Pancreas (tissue), 10 donors: ENCODE measurements around the gene IGFBP5. TPM values are rescaled to one million over a fixed set of nuclear protein-coding genes. Genes with fewer than 3 reads are reported as not detected.

ENCODE experiments used
- ATAC-seq, 4 donors: fragments of 200-7000 bp; cut with Tn5 transposase; one replicate each; pipeline versions ENCODE4 v1.8.0 to v1.9.1; 2020; ENCODE audit warnings: mild to moderate bottlenecking in 4 of 4, moderate library complexity in 4 of 4
- DNase-seq, 6 donors: peaks; one replicate each; pipeline ENCODE4 v3.0.0-alpha.2; 2020
- FAIRE-seq: peaks from 2 replicates; lab custom pipeline; 2012; peaks lifted over from hg19 to GRCh38; lab: Jason Lieb, UNC
- H3K27ac ChIP-seq, 4 donors: fragments of 200-600 bp; sonication (generic); 1 replicate in 3 of 4; 2 replicates in 1 of 4; pipeline versions ENCODE4 v1.5.0 to v1.8.0; 2020
- H3K27me3 ChIP-seq, 4 donors: fragments of 200-600 bp; one replicate each; pipeline ENCODE4 v1.8.0; 2021
- H3K36me3 ChIP-seq, 3 donors: fragments of 200-600 bp; sonication (generic) in 1 of 3; one replicate each; pipeline versions ENCODE4 v1.5.0 to v1.8.0; 2020 to 2021
- H3K4me1 ChIP-seq, 3 donors: fragments of 200-600 bp; one replicate each; pipeline ENCODE4 v1.8.0; 2021
- H3K4me3 ChIP-seq, 4 donors: fragments of 200-600 bp; sonication (generic) in 2 of 4; one replicate each; pipeline versions ENCODE4 v1.5.0 to v1.8.0; 2020 to 2021
- H3K9me3 ChIP-seq, 4 donors: fragments of 200-600 bp; one replicate each; pipeline ENCODE4 v1.8.0; 2021
- WGBS, 2 donors: extraction: QIAGEN DNeasy Blood & Tissue Kit; methylation state at CpG; one replicate each; pipeline ENCODE4 v1.1.7; 2013; 5-methylcytosine and 5-hydroxymethylcytosine counted together
- intact Hi-C, 3 donors: fragments of 100-400 bp; cut with DNase I; formaldehyde crosslinking; loops; one replicate each; pipeline versions ENCODE4 v1.11.1 to v1.14.2; 2022
- polyA plus RNA-seq, 2 donors: library from polyadenylated mRNA; stranded (reverse); fragments of 200-250 nt; gene quantifications; one replicate each; pipeline ENCODE4 v1.2.3, GENCODE V29; 2013
- total RNA-seq, 6 donors: library from RNA; stranded (reverse); fragmentation: NEBNext Ultra II Directional in 4 of 6; extraction: Animal tissue kit (Norgen Biotek cat#: 25700) in 4 of 6; gene quantifications; one replicate each; pipeline versions ENCODE4 v1.2.1 to v1.2.4, GENCODE V29; 2021 to 2023
- TF ChIP-seq, protein P1 (sequence below), 4 donors: fragments of 200-600 bp; sonication (generic) in 3 of 4; IDR thresholded peaks; one replicate each; pipeline versions ENCODE4 v1.5.0 to v1.8.0; 2021; ENCODE audit warnings: antibody characterized with exemption in 4 of 4
- donor health status: healthy with polysubstance abuse.
- donor health status: DM: no; HTN: no; CAD: no; lungs with moderate emphysema.
- donor health status: DM: no; HTN: no; CAD: no.
- donor health status: control.
- donor health status: control.
- donor health status: Bipolar disorder and iron deficiency.
- donor health status: DM: yes; HTN: yes; CAD: no.
- donor health status: DM: no; HTN: no; CAD: no.
- donor health status: DM: no; HTN: no; CAD: no.
- donor health status: DM: yes; HTN: yes; CAD: no.

IGFBP5 gene
- total and polyA plus RNA-seq, 8 donors: 8.2 to 91.6 (median 23.2) TPM

DNA sequence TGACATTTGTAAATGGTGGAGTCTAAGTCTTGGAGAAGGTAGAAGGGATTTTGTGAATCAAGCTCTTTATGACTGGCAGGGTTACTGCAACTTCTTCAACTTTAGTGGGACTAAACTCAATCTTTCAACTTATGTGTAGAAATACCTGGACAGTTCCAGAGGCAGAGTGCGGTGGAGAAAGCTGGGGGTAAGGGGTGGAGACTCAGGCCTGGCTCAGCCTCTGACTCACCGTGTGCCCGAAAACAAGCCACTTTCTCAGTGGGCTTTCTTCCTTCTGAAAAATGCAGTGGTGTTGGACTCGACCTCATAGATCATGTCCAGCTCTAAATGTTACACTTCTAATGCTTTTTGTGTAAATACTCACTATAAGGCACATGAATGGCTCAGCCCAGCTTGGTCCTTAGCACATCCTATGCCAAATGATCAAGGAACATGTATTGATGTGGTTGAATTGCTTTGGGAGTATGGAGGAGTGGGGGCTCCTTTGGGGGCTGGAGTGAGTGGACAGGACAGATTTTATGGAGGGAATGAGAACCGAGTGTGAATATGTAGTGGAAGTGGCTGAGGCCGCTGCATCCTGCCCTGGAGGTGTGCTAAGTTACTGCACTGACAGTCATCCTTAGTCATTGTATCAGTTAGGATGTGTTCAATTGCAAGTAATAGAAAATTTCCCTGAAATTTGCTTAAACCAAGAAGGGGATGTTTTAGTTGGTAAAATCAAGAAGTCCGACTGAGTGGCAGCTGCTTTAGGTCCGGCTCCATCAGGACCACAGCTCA, 32.2 kb upstream of the IGFBP5 start:
- DNase-seq: no peak
- no peaks in the 10 kb centered on the region for H3K27me3 ChIP-seq
- no peak for ATAC-seq
- no peak overlapping the region for H3K4me3 ChIP-seq
- H3K9me3 ChIP-seq: no peaks in the 10 kb centered on the region
- TF ChIP-seq, protein P1, sequence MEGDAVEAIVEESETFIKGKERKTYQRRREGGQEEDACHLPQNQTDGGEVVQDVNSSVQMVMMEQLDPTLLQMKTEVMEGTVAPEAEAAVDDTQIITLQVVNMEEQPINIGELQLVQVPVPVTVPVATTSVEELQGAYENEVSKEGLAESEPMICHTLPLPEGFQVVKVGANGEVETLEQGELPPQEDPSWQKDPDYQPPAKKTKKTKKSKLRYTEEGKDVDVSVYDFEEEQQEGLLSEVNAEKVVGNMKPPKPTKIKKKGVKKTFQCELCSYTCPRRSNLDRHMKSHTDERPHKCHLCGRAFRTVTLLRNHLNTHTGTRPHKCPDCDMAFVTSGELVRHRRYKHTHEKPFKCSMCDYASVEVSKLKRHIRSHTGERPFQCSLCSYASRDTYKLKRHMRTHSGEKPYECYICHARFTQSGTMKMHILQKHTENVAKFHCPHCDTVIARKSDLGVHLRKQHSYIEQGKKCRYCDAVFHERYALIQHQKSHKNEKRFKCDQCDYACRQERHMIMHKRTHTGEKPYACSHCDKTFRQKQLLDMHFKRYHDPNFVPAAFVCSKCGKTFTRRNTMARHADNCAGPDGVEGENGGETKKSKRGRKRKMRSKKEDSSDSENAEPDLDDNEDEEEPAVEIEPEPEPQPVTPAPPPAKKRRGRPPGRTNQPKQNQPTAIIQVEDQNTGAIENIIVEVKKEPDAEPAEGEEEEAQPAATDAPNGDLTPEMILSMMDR (IDR thresholded peaks at IDR 0.05): no peak
- no peak for FAIRE-seq
- intact Hi-C loops: no loop called here
- no peak overlapping the region for H3K27ac ChIP-seq
- H3K36me3 ChIP-seq: no peaks in the 10 kb centered on the region
- H3K4me1 ChIP-seq: no peaks in the 10 kb centered on the region
- 76 to 81% methylated on average over 8 of the region's 8 CpGs for WGBS, 2 donors

DNA sequence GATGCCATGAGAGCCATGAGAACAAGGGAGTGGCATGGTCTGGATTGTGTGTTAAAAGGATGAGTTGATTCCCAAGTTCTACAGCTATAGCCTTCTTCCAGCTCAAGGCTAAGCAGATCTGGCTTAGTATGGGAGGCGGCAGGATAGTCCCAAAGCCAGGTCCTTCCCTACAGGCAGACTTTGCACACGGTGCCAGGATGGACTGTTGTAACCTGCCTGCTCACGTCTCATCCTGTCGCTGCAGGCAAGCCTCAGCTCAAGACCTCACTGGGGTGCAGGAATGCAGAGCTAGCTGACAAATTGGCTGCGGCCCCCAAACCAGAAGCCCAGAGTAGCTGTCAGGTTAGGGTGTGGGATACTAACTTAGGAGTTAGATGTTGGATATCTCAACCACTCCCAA, 28.8 kb upstream of the IGFBP5 start:
- H3K27me3 ChIP-seq: no peaks in the 10 kb centered on the region
- H3K9me3 ChIP-seq: no peaks in the 10 kb centered on the region
- no peaks in the 10 kb centered on the region for H3K36me3 ChIP-seq
- 83 to 89% methylated on average over 5 of the region's 5 CpGs for WGBS, 2 donors
- no peak overlapping the region for H3K4me3 ChIP-seq
- no peak overlapping the region for H3K27ac ChIP-seq
- TF ChIP-seq, protein P1 (IDR thresholded peaks at IDR 0.05): no peak
- no peak for FAIRE-seq
- no peak for ATAC-seq
- intact Hi-C loops: no loop called here
- H3K4me1 ChIP-seq: no peaks in the 10 kb centered on the region
- DNase-seq: no peak

DNA sequence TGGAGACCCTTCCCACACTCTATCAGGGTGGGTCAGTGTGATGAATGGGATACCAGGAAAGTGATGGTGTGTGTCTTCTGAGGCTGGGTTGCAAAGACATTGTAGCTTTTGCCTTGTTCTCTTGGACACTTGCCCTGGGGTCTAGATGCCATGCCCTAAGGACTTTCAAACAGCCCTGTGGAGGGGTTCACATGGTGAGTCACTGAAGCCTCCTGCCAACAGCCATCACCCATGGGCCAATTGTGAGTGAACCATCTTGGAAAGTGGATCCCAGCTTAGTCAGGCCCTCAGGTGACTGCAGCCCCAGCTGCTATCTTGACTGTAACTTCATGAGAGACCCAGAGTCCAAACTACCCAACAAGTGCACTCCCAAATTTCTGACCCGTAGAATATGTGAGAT, 25.8 kb upstream of the IGFBP5 start:
- ATAC-seq: no peak
- H3K9me3 ChIP-seq: no peaks in the 10 kb centered on the region
- FAIRE-seq: no peak
- no peaks in the 10 kb centered on the region for H3K36me3 ChIP-seq
- DNase-seq: no peak
- no peaks in the 10 kb centered on the region for H3K4me1 ChIP-seq
- intact Hi-C loops: no loop called here
- no peak overlapping the region for H3K4me3 ChIP-seq
- TF ChIP-seq, protein P1 (IDR thresholded peaks at IDR 0.05): no peak
- no peaks in the 10 kb centered on the region for H3K27me3 ChIP-seq
- WGBS, 2 donors: 34 to 45% methylated on average over 1 of the region's 1 CpG
- no peak overlapping the region for H3K27ac ChIP-seq

DNA sequence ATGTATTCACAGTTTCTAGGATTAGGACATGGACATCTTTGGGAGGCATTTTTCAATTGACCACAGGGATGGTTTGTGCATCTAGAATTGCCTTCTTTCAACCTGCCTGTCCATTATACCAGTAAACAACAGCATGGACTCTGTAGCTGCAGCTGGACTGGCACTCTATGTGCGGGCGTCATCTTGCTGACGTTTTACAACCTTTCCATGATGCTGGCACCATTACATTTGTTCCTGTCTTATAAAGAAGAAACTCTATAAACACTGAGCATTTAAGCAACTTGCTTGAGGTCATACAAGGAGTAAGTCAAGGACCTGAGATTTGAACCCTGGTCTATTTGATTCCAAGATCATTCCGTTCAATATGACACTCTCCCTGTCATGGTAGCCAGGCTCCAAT, 25.4 kb upstream of the IGFBP5 start:
- ATAC-seq (no peak), FAIRE-seq (no peak), DNase-seq (no peak)
- TF ChIP-seq, protein P1 (IDR thresholded peaks at IDR 0.05): no peak
- Histone ChIP-seq H3K4me3 (no peak overlapping the region), H3K36me3 (no peaks in the 10 kb centered on the region), H3K27me3 (no peaks in the 10 kb centered on the region), H3K27ac (no peak overlapping the region), H3K9me3 (no peaks in the 10 kb centered on the region), H3K4me1 (no peaks in the 10 kb centered on the region)
- intact Hi-C loops: no loop called here
- WGBS, 2 donors: 73 to 79% methylated on average over 4 of the region's 4 CpGs

DNA sequence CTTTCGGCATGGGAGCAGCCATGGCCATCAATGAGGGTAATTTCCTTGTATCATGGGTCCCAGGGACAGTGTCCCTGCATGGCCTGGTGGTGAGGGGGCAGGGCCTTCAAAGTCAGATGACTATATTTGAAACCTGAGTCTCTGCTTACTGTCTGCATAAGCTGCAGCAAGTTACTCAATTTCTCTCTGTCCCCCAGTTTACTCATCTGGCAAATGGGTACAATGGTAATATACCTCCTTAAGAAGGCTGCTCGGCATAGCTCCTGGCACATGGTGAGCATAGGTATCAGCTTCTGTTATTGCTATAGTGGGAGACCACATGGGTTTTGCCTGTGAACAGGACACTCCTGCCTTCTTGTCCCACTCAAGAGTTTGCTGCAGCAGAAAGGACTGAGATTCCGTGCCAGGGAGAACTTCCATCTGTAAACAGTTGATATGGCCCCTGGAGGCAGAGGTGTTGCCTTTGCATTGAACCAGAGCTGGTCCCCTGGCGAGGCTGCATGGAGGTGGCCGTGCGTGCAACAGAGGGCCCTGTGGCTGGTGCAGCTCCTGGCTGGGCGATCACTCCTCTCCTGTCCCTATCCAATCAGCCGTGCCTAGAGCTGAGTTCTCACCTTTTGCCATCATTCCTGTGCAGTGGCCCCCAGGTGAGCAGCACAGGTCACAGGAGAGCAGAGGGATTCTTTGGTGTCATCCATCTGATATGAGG, 22.7 kb upstream of the IGFBP5 start:
- intact Hi-C loops: no loop called here
- Histone ChIP-seq H3K4me3 (no peak overlapping the region), H3K27me3 (no peaks in the 10 kb centered on the region), H3K36me3 (no peaks in the 10 kb centered on the region), H3K27ac (no peak overlapping the region), H3K9me3 (no peaks in the 10 kb centered on the region), H3K4me1 (no peaks in the 10 kb centered on the region)
- FAIRE-seq: no peak
- DNase-seq: no peak
- TF ChIP-seq, protein P1 (IDR thresholded peaks at IDR 0.05): no peak
- 84 to 85% methylated on average over 8 of the region's 8 CpGs for WGBS, 2 donors
- ATAC-seq: no peak
